H1 (cell line): ENCODE measurements around the gene NCAM1. TPM values are rescaled to one million over a fixed set of nuclear protein-coding genes. Genes with fewer than 3 reads are reported as not detected.

Source experiments
- NRF1 ChIP-seq: IDR thresholded peaks from 2 replicates; pipeline ENCODE4 v1.6.1; 2011; ENCODE audit warnings: mild to moderate bottlenecking, low read depth, low read length, improper control_type of control experiment
- SIN3A ChIP-seq, 2 experiments: IDR thresholded peaks in 1 of 2; conservative IDR thresholded peaks in 1 of 2; 2 replicates each; pipeline ENCODE4 v1.6.1; 2011 to 2012; ENCODE audit warnings: low read length in 2 of 2, improper control_type of control experiment in 1 of 2, low read depth in 1 of 2, mild to moderate bottlenecking in 1 of 2
- YY1 ChIP-seq: IDR thresholded peaks from 2 replicates; pipeline ENCODE4 v1.6.1; 2011; ENCODE audit warnings: low read depth, mild to moderate bottlenecking, low read length
- polyA plus RNA-seq, 7 experiments: library from polyadenylated mRNA; depleted of rRNA in 3 of 7; stranded (reverse) in 5 of 7; unstranded in 2 of 7; fragments of >200 nt in 5 of 7; fragments of 200-250 nt in 2 of 7; gene quantifications; 1 replicate in 5 of 7; 2 replicates in 1 of 7; 4 replicates in 1 of 7; pipeline versions ENCODE4 v1.2.1 to v1.2.3, GENCODE V29; 2011 to 2013; ENCODE audit warnings: missing spikeins in 2 of 7, mixed read lengths in 2 of 7
- total RNA-seq: library from RNA; stranded (reverse); fragmentation: NEBNext Ultra II Directional; extraction: Animal tissue kit (Norgen Biotek cat#: 25700); gene quantifications from 2 replicates; pipeline ENCODE4 v1.2.1, GENCODE V29; 2021
- TF ChIP-seq, protein P1 (sequence below): fragments of 300-600 bp; sonication (generic); IDR thresholded peaks from 2 replicates; pipeline ENCODE4 v1.7.1; 2012; ENCODE audit warnings: low read length, moderate library complexity, mild to moderate bottlenecking, inconsistent platforms; ENCODE audit not compliant: insufficient replicate concordance

NCAM1 gene
- total and polyA plus RNA-seq, 2 of the 8 experiments (the other 6 are each of a cell fraction or from before 2014, with no cell fraction given), result 3.1 to 4.3 TPM

DNA sequence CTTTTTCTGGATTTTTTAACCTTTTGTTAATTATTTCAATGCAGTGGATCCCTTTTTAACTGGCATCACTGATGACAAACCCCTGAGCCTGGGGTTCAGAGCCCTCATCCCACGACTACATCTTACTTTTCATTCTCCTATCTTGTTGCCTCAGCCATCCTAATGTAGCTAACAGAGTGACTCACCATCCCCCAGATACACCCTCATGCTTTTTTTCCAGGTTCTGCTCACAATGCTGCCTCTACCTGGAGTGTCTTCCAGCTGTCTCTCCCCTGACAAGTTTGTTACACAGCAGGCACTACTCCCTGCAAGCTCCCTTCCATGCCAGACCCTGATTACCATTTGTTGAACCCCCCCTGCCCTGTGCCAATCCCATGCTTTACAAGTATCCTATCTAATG lies 135.4 kb downstream of the NCAM1 start (continued):
- TF ChIP-seq, protein P1, sequence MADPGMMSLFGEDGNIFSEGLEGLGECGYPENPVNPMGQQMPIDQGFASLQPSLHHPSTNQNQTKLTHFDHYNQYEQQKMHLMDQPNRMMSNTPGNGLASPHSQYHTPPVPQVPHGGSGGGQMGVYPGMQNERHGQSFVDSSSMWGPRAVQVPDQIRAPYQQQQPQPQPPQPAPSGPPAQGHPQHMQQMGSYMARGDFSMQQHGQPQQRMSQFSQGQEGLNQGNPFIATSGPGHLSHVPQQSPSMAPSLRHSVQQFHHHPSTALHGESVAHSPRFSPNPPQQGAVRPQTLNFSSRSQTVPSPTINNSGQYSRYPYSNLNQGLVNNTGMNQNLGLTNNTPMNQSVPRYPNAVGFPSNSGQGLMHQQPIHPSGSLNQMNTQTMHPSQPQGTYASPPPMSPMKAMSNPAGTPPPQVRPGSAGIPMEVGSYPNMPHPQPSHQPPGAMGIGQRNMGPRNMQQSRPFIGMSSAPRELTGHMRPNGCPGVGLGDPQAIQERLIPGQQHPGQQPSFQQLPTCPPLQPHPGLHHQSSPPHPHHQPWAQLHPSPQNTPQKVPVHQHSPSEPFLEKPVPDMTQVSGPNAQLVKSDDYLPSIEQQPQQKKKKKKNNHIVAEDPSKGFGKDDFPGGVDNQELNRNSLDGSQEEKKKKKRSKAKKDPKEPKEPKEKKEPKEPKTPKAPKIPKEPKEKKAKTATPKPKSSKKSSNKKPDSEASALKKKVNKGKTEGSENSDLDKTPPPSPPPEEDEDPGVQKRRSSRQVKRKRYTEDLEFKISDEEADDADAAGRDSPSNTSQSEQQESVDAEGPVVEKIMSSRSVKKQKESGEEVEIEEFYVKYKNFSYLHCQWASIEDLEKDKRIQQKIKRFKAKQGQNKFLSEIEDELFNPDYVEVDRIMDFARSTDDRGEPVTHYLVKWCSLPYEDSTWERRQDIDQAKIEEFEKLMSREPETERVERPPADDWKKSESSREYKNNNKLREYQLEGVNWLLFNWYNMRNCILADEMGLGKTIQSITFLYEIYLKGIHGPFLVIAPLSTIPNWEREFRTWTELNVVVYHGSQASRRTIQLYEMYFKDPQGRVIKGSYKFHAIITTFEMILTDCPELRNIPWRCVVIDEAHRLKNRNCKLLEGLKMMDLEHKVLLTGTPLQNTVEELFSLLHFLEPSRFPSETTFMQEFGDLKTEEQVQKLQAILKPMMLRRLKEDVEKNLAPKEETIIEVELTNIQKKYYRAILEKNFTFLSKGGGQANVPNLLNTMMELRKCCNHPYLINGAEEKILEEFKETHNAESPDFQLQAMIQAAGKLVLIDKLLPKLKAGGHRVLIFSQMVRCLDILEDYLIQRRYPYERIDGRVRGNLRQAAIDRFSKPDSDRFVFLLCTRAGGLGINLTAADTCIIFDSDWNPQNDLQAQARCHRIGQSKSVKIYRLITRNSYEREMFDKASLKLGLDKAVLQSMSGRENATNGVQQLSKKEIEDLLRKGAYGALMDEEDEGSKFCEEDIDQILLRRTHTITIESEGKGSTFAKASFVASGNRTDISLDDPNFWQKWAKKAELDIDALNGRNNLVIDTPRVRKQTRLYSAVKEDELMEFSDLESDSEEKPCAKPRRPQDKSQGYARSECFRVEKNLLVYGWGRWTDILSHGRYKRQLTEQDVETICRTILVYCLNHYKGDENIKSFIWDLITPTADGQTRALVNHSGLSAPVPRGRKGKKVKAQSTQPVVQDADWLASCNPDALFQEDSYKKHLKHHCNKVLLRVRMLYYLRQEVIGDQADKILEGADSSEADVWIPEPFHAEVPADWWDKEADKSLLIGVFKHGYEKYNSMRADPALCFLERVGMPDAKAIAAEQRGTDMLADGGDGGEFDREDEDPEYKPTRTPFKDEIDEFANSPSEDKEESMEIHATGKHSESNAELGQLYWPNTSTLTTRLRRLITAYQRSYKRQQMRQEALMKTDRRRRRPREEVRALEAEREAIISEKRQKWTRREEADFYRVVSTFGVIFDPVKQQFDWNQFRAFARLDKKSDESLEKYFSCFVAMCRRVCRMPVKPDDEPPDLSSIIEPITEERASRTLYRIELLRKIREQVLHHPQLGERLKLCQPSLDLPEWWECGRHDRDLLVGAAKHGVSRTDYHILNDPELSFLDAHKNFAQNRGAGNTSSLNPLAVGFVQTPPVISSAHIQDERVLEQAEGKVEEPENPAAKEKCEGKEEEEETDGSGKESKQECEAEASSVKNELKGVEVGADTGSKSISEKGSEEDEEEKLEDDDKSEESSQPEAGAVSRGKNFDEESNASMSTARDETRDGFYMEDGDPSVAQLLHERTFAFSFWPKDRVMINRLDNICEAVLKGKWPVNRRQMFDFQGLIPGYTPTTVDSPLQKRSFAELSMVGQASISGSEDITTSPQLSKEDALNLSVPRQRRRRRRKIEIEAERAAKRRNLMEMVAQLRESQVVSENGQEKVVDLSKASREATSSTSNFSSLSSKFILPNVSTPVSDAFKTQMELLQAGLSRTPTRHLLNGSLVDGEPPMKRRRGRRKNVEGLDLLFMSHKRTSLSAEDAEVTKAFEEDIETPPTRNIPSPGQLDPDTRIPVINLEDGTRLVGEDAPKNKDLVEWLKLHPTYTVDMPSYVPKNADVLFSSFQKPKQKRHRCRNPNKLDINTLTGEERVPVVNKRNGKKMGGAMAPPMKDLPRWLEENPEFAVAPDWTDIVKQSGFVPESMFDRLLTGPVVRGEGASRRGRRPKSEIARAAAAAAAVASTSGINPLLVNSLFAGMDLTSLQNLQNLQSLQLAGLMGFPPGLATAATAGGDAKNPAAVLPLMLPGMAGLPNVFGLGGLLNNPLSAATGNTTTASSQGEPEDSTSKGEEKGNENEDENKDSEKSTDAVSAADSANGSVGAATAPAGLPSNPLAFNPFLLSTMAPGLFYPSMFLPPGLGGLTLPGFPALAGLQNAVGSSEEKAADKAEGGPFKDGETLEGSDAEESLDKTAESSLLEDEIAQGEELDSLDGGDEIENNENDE, result no peak
- TF ChIP-seq SIN3A (conservative IDR thresholded peaks at IDR 0.05 in 1 of 2, IDR thresholded peaks at IDR 0.05 in 1 of 2; ENCODE audit: low read depth in 1 of 2, low read length in 2 of 2) (no peak), NRF1 (no peak), YY1 (no peak)
